ENCODE data around the gene CHKB. TPM values are rescaled to one million over a fixed set of nuclear protein-coding genes. Genes with fewer than 3 reads are reported as not detected.

Gene CHKB
- polyA plus RNA-seq, 1 donor (not counting 4 experiments of a cell fraction or from before 2014, with no cell fraction given) = 49.0 TPM

DNA sequence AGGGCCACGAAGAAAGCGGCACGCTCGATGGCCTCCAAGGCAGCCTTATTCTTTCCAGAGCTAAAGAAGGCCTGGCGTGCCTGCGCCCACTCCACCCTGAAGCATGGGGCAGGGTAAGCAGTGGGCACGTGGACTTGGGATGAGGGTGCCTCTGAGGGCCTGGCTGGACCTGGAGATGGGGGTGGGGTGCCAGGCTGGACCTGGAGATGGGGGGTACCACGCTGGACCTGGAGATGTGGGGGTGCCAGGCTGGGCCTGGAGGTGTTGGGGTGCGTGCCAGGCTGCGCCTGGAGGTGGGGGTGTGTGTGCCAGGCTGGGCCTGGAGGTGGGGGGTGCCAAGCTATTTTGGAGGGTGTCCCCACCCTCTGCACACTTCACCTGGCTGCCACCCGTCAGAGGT is 9.7 kb downstream of the CHKB start:
- no peaks in the 10 kb centered on the region for H3K4me1 ChIP-seq (ENCODE audit: control insufficient read depth, extremely low read depth, insufficient read depth, low read length)
- no peak overlapping the region for H3K27ac ChIP-seq (ENCODE audit: control insufficient read depth, insufficient read depth, low read length)
- H3K9ac ChIP-seq (ENCODE audit: control insufficient read depth, extremely low read depth, insufficient read depth, low read length) = no peak overlapping the region
- dilution Hi-C loops (cut with MboI; ENCODE audit: extremely low pct_ligation_motif_present, low sequenced_read_pairs) = no loop called here
- H3K27me3 ChIP-seq (ENCODE audit: control insufficient read depth, extremely low read depth, insufficient read depth, low read length) = no peaks in the 10 kb centered on the region
- H3K79me2 ChIP-seq (ENCODE audit: control insufficient read depth, insufficient read depth, low read length) = no peaks in the 10 kb centered on the region
- no peak for TF ChIP-seq EZH2 (IDR thresholded peaks at IDR 0.05; ENCODE audit: low read length)
- TF ChIP-seq, protein P1, sequence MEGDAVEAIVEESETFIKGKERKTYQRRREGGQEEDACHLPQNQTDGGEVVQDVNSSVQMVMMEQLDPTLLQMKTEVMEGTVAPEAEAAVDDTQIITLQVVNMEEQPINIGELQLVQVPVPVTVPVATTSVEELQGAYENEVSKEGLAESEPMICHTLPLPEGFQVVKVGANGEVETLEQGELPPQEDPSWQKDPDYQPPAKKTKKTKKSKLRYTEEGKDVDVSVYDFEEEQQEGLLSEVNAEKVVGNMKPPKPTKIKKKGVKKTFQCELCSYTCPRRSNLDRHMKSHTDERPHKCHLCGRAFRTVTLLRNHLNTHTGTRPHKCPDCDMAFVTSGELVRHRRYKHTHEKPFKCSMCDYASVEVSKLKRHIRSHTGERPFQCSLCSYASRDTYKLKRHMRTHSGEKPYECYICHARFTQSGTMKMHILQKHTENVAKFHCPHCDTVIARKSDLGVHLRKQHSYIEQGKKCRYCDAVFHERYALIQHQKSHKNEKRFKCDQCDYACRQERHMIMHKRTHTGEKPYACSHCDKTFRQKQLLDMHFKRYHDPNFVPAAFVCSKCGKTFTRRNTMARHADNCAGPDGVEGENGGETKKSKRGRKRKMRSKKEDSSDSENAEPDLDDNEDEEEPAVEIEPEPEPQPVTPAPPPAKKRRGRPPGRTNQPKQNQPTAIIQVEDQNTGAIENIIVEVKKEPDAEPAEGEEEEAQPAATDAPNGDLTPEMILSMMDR (optimal IDR thresholded peaks at IDR 0.05 in 1 of 3, IDR thresholded peaks at IDR 0.05 in 1 of 3, conservative IDR thresholded peaks at IDR 0.05 in 1 of 3; ENCODE audit: extremely low read depth in 1 of 3, insufficient read depth in 2 of 3, low read length in 3 of 3) = no peak
- H3K4me2 ChIP-seq (ENCODE audit: control insufficient read depth, extremely low read depth, insufficient read depth, low read depth, low read length) = no peak overlapping the region
- H2AFZ ChIP-seq (ENCODE audit: control insufficient read depth, low read length) = no peak overlapping the region
- no peak for FAIRE-seq
- no peaks in the 10 kb centered on the region for H4K20me1 ChIP-seq (ENCODE audit: control insufficient read depth, extremely low read depth, insufficient read depth, low read length)
- no peak for DNase-seq (ENCODE audit: low read depth, low spot score)
- H3K9me1 ChIP-seq (ENCODE audit: control insufficient read depth, extremely low read depth, insufficient read depth, low read length) = no peaks in the 10 kb centered on the region
- H3K9me3 ChIP-seq (ENCODE audit: control insufficient read depth, low read depth, low read length) = no peaks in the 10 kb centered on the region
- no peak overlapping the region for H3K4me3 ChIP-seq (ENCODE audit: control insufficient read depth in 2 of 3, extremely low read depth in 1 of 3, insufficient read depth in 2 of 3, low read depth in 1 of 3, low read length in 3 of 3)
- peaks cover 16 to 32% of the 10 kb centered on the region in 2 experiments for H3K36me3 ChIP-seq (ENCODE audit: control insufficient read depth in 2 of 2, extremely low read depth in 1 of 2, insufficient read depth in 2 of 2, low read length in 2 of 2)

DNA sequence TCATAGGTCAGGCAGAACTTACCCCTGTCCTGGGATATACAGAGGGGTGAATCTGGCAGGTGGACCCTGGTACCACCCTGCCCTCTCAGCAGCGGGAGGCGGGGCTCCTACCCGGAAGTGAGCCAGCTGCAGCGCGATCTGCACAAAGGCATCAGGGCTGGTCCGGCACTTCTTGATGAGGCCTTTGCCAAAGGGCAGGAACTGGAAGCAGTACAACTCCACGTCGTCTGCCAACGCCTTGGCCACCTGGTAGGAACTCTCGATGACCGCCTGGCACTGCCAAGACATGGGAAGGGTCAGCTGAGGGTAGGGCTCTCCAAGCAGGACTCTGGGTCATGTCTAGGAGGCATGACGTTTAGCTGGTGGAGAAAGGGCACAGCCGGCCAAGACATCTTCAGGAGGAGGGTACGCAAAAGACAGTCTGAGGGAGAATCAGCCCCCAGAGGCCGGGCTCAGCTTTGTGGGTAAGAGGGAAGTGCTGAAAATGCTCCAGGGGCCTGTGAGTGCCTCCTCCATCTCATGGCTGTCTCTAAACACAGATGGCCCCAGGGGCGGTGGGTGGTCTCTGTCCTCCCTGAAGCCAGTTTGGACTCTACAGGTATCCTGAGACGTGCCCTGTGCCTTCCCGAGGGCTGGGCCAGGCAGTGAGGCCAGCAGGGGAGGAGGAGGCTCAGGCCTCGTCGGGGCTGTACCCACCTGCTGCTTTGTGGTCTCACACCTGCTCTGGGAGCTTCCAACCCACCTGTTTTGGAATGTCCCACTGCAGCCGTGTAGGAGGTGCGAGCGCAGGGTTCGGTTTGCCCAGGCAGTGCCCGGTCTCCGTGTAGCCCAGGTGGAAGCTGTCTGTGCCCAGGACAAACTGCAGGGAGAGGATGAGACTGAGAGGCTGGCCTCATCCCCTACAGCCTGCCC is 11.1 kb downstream of the CHKB start:
- FAIRE-seq (no peak), DNase-seq (ENCODE audit: low read depth, low spot score) (no peak)
- H3K36me3 ChIP-seq (ENCODE audit: control insufficient read depth in 2 of 2, extremely low read depth in 1 of 2, insufficient read depth in 2 of 2, low read length in 2 of 2) = peaks cover 16 to 32% of the 10 kb centered on the region in 2 experiments
- H3K4me3 ChIP-seq (ENCODE audit: control insufficient read depth in 2 of 3, extremely low read depth in 1 of 3, insufficient read depth in 2 of 3, low read depth in 1 of 3, low read length in 3 of 3) = no peak overlapping the region
- H3K27ac ChIP-seq (ENCODE audit: control insufficient read depth, insufficient read depth, low read length) = no peak overlapping the region
- H3K79me2 ChIP-seq (ENCODE audit: control insufficient read depth, insufficient read depth, low read length) = no peaks in the 10 kb centered on the region
- H3K27me3 ChIP-seq (ENCODE audit: control insufficient read depth, extremely low read depth, insufficient read depth, low read length) = no peaks in the 10 kb centered on the region
- dilution Hi-C loops (cut with MboI; ENCODE audit: extremely low pct_ligation_motif_present, low sequenced_read_pairs) = no loop called here
- H2AFZ ChIP-seq (ENCODE audit: control insufficient read depth, low read length) = no peak overlapping the region
- H3K9me1 ChIP-seq (ENCODE audit: control insufficient read depth, extremely low read depth, insufficient read depth, low read length) = no peaks in the 10 kb centered on the region
- H4K20me1 ChIP-seq (ENCODE audit: control insufficient read depth, extremely low read depth, insufficient read depth, low read length) = no peaks in the 10 kb centered on the region
- H3K9me3 ChIP-seq (ENCODE audit: control insufficient read depth, low read depth, low read length) = no peaks in the 10 kb centered on the region
- no peak overlapping the region for H3K4me2 ChIP-seq (ENCODE audit: control insufficient read depth, extremely low read depth, insufficient read depth, low read depth, low read length)
- H3K9ac ChIP-seq (ENCODE audit: control insufficient read depth, extremely low read depth, insufficient read depth, low read length) = no peak overlapping the region
- H3K4me1 ChIP-seq (ENCODE audit: control insufficient read depth, extremely low read depth, insufficient read depth, low read length) = no peaks in the 10 kb centered on the region
- TF ChIP-seq, protein P1 (optimal IDR thresholded peaks at IDR 0.05 in 1 of 3, IDR thresholded peaks at IDR 0.05 in 1 of 3, conservative IDR thresholded peaks at IDR 0.05 in 1 of 3; ENCODE audit: extremely low read depth in 1 of 3, insufficient read depth in 2 of 3, low read length in 3 of 3) = no peak
- TF ChIP-seq EZH2 (IDR thresholded peaks at IDR 0.05; ENCODE audit: low read length) = no peak
